AG08396 (cell line): ENCODE results near the gene CDH23.

Experiments
- DNase-seq: peaks from one replicate; pipeline ENCODE4 v3.0.0; 2012; ENCODE audit warnings: low spot score, mixed read lengths

The CDH23 gene

DNA sequence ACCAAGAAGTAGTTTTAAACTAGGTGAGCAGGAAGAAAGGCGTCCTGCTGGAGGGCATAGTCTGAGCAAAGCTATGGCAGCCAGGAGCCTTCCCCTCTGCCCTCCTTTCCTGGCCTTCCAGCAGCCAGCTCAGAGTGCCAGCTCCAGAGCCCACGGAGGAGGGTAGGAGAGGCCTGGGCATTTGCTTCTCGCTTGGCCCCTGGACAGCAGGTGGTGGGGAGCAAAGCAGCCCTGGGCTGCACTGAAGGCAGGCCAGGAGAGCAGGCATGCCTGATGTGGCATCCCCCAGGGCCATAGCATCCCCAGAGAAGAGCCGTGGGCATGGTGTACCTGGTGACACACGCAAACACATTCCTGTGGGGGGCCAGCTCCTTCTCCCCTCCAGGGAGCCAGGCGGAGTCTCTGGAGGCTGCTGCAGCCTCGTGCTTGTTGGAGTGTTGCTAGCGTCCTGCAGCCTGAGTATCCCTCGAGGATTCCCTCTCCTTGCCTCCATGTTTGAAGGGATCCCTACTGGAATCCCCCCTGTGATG, 43.9 kb downstream of the CDH23 start:
- no peak for DNase-seq

DNA sequence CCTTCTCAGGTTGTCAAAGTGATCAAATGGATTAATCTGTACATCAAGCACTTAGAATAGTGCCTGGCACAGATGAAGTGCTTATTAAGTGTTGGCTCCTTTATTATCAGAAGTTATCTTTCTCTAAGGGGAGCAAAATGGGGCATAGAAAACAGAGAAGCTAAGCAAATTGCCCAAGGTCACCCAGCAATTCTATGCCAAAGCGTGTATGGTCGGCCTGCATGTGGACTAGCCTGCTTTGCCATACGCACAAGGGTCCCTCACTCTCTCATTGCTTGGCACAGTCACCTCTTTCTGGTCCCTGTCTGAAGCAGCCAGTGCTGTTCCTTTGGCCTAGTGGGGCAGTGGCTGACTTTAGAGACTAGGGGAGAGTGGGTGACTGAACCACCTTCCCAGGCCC, 45.3 kb downstream of the CDH23 start:
- DNase-seq: no peak

DNA sequence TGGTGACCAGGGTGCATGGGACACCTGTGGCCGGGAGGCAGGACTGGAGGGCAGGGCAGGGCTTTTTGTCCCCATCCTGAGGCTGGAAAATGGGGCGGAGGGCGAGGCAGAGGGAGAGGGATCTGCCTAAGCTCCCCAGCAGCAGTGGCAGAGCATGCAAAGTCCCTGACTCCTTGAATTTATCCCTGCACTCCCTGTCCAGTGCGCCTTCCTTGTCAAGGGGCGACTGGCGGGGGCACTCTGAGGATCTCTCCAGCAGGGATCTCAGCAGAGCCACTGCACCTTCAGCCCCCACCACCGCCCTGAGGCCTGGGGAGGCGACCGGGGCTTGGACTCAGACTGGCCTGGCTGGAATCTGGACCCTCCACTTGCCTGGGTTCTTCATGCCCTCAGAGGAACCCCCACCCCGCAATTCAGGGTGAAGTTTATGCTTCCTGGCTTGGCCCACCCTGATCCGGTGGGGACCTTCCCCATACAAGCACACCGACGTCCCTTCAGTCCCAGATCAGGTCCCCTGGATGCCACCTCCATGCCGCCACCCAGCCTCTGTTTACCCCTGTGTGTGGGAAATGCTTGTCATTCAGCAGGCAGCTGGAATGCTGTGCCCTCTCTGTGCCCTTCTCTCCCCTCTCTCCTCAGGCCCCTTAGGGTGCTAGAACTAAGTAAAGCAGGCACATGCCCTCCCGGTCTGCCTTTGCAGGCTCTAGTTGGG, 46.3 kb downstream of the CDH23 start:
- no peak for DNase-seq

DNA sequence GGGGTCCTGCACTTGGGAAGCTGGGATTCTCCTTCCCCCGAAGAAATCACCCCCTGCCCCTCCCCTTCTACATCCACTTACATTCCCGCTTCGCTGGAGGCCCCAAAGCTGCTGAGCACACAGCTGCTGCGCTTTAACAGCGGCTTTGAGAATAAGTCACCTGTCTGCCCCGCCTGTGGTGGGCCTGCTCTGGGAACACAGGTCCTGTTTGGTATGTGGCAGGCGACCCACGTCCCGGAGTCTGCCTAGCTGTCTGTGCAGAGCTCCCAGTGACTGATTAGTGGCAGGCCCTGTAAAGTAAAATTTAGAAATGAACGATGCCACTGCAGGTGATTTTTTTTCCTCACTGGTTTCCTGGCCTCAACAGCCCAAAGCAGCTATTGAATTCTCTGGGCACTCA, 47.0 kb downstream of the CDH23 start:
- DNase-seq: no peak

DNA sequence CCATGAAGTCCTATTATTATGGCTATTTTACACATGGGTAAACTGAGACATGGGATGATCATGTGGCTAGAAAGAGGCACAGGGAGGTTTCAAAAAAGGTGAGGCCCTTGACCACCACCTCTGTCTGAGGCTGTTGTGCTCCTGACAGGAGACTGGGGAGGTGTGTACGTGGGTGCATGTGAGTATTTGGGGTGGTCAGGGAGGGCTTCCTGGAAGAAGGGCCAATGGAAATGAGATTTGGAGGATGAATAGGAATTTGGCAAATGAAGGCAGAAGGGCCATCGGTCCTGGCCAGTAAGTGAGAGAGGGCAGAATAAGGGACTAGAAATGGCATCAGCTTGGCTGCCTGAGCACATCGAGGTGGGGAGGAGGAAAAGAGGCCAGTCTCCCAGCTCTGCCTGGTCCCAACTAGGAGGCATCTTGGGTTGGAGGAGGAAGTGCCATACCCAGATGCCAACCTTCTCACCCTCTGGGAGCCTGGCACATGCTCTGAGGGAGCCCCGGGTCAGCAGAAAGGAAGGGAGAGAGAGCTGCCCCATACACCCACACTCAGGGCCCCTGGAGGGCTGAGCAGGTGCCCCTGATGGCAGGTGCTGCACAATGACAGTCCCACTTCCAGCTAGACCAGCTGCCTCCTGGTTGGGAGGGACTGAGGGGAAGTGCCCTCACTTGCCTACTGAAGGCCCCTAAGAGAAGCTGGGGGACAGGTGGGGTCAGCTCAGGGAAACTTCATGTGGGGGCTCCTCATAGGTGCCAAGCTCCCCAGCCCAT, 47.7 kb downstream of the CDH23 start:
- DNase-seq: no peak

DNA sequence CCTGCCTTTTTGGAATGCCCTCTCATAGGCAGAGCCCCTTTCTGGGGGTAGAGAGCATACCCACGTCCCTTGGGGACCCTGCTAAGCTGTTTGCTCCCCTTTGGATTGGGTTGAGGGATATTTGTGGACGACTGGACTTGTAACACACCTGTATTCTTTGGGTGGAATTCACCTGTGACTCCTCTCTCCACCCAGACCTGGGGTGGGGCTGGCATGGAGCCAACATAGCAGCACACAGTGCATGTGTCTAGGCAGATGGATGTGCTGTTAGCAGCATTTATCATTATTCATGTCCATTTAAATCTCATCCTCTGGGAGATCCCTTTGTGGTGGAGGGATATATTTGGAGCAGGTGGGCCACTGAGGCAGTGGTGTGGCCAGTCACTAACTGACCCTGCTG, 51.0 kb downstream of the CDH23 start:
- no peak for DNase-seq

DNA sequence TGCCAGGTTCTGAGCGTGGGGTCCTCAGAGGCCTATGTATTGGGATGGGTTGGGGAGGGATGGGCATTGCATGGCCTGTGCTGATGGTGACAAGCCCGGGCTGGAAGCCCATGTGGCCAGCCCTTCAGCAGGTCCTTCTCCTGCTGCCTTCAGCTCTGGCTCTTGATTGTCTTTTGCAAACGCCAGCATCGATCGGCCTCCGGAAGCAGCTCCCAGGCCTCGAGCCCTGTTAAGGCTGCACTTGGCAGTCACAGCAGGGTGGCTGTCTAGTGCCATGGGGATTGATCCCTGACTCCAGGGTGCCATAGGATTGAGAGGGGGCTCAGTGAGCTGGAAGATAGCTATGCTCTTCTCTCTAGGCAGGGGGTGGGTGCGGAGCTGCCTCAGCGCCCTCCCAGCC, 51.4 kb downstream of the CDH23 start:
- no peak for DNase-seq

DNA sequence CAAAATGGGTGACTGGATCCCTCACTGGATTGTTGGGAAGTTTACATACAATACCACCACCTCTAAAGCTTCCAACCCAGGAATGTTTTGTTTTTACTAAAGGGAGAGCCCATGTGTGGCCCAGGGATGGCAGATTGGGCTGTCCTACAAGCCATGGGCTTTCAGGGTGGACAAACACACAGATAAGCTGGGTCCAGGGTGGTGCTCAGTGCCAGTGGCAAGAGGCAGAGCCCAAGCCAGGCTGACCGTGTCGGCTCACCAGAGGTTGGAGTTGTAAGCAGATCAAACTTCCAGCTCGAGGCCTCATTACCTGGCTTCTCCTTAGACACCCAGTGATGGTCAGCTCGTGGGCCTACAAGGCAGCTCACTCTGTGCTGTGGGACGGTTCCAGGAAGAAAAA, 52.3 kb downstream of the CDH23 start:
- no peak for DNase-seq

DNA sequence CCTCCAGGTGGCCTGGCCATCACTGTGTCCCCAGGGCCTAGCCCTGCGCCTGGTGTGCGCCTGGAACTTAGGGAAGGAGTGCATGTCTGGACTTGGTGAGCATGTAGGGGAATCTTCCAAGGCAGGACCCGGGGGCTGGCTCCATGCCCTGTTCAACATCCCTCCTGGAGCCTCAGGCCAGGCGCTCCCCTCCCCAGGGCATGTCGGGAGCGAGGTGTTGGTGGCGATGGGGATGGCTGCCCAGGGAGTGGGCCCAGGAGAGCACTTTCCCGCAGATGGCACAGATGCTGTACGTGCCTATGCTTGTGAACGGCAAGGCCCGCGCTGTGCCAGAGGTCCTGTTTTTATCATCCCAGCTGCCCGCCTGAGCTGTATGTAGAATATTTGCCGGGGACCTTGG, 55.0 kb downstream of the CDH23 start:
- no peak for DNase-seq

DNA sequence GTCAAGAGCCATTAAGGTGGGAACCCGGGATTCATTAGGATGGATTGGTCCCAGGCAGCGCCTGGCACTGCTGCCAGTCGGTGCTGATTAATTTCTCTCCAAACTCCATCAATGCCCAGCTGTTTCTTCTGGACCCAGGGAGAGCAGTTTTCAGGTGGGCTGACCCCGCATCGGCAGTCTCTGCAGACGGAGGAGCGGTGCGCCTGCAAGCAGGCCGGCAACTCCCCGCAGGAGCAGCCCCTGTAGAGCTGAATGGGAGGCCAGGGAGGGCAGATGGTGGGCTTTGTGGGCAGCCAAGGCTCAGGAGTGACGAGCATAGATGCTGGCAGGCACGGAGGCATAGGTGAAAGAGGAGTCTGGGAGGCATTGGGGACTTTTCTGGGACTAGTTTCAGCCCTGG, 56.5 kb downstream of the CDH23 start:
- no peak for DNase-seq

DNA sequence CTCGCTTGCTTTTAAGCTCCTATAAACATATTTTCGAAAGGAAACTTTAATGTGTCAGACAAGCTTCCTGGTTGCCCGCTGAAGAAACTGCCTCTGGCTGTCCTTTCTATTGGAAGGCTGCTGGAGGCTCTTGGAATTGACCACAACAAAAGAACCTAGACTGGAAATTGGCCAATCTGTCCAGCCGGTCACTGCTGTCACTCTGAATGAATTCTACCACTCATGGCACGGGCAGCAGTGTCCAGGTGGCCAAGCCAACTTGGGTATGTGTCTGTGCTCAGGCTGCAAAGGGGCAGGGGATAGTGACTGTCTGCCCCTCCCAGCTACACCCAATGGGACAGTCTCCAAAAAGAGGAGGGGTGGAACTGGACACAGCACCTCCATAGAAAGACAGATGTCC, 57.6 kb downstream of the CDH23 start:
- DNase-seq: no peak

DNA sequence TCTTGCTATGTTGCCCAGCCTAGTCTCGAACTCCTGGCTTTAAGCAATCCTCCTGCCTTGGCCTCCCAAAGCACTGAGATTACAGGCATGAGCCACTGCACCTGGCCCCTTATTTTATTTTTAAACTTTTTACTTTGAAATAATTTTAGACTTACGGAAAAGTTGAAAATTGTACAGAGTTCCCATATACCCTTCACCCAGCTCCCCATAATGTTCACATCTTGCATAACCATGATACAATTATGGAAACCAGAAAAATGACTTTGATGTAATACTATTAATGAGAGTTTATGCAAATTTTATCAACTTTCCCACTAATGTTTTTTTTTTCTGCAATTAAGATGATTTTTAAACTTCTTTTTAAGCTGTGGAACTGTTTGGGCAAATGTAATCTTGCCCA, 58.3 kb downstream of the CDH23 start:
- DNase-seq: no peak

DNA sequence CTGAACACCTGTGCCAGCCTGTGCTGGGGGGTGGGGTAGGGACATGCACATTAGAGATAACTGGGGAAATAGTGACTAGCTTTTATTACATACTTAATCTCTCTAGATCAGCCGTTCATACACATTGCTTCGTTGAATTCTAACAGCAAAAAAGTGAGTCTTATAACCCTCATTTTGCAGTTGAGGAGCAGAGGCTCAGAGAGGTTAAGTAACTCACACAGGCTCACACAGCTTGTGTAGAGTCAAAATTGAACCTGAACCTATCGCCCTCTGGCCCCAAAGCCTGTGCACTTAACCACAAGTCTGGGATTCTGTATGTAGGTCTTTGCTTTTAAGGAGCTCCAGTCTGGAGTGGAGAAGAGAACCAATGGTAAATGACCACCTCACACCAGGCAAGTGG, 59.9 kb downstream of the CDH23 start:
- DNase-seq: no peak

DNA sequence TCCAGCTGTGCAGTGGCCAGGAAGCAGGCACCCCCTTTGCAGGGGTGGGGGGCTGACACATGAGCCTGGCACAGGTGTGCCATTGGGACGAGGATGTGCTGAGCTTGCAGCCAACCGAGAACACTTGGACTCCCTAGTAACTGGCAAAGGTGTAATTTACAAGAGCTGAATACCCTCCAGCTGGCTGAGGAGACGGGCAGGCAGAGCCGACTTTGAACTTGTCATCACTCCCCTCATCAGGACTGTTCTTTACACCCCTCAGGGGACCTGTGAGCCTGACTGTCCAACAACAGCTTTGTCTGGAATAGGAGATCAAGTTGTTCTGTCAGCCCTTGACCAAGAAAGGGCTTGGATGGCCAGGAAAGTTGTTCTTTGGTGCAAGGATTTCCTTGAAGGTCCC, 61.2 kb downstream of the CDH23 start:
- DNase-seq: no peak

DNA sequence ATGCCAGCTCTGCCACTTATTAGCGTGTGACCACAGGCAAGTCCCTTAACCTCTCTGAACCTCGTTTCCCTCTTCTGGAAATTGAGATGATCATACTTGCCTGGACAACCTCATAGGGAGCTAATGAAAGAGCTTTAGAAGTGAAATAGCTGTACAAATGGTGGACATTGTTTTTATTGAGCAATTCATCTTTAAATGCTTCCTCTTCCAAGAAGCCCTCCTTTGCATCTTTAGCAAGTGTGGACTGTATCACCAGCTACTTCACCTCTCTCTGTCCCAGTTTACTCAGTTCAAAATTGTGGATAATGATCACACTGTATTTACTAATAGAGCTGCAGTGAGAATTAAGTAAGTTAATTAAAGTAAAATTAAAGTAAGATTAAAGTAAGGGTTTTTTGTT, 61.7 kb downstream of the CDH23 start:
- no peak for DNase-seq

DNA sequence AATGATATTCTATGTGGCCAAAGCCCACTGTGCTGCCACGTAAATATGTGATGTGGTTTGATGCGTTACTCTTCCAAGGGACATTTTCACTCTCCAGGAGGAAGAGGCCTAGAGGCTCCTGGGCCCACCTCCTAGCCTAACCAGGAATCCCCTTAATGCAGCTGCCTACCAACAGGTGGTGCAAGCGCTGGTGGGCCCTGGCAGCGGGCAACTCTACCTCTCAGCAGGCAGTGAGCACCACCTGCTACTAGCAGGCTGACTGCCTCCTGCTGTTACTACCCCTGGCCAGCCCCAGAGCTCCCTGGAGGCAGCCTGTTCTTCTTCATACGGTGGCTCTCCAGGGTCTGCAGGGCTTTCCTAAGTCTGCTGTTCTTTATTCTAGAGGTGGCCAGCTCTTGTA, 62.8 kb downstream of the CDH23 start:
- no peak for DNase-seq

DNA sequence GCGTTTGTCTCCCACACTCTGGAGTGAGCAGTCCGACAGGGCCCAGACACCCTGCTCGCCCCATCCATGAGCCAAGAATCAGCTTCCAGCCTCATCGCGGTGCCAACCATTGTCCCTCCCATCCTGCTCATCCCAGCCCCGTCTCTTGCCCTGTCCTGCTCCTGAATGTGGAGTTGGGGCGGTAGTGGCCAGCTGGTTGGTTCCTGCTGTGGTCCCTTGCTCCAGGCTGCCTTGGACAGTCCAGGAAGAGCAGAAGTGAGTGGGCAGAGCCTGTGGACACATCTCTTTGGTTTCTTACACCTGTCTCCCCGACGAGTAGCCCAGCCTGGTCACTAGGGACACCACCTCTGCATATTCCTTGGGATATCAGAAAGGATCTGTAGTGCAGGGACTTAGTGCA, 63.9 kb downstream of the CDH23 start:
- DNase-seq: no peak

DNA sequence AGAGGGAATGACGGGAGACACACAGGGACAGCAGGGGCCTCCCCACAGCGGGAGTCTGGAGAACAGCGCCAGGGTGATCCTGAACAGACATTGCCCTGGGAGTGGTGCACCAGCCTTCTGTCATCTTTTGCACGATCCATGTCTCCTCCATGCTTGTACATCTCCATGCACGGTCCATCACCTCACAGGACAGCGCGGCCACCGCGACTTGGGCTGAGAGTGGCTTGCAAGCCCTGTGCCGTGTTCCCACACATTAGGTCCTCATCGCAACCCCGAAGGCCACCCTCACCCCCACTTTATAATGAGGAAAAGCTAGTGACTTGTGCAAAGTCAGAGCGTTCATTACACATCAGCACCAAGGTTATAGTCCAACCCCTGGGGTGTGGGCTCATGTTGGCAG, 64.7 kb downstream of the CDH23 start:
- no peak for DNase-seq

DNA sequence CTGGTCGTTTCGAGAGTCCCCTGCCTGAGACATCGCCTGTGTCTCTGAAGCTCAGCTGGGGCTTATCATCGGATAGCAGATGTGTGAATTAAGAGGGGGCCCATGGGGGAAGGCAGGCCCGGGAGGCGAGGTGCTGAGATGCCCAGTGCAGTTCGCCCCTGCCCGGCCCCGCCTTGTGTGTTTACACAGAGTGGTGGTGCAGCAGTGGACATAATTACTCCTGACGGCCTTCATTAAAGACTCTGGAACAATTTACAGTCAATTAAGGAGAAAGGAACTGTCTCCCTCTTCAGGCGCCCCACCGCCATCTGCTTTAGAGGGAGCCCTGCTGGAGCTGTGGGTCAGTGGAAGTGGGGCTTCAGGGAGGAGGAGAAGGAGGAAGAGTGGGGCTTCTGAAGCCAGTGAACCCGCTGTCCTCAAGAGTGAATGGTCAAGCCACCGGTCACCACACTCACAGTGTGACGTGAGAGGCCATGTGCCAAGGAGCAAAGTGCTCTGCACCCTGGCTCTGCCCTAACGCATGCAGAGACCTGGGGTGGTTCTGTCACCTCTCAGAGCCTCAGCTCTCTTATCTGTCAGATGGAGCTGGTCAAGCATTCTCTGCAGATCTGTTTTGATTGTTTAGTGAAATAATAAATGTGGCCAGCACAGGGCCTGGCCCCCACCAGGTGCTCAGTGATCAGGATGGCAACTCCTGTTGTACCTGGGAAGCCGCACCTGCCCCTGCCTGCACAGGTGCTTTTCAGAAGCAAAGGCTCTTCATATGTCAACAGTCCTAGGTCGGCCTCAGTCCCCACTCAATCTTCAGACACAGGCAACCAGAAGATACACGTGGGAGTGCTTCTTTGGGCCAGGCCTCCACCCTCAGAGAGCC, 65.6 kb downstream of the CDH23 start:
- no peak for DNase-seq

DNA sequence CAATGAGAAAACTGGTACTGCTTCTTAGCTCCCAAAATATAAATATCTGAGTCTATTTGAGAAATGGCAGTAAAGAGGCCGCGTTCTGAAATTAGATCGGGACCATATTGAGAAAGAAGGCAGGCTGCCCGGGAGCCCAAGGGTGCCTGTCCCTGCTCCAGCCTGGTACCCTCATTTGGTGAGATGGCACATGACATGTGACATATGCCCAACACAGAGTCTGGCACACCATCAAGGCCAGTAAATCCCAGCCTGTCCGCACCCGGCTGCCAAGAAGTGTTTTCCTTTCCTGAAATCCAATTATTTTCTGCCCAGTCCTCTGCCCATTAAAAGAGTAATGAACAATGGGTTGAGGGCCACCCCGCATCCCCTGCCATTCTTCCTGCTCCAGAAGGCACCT, 66.4 kb downstream of the CDH23 start:
- DNase-seq: no peak

DNA sequence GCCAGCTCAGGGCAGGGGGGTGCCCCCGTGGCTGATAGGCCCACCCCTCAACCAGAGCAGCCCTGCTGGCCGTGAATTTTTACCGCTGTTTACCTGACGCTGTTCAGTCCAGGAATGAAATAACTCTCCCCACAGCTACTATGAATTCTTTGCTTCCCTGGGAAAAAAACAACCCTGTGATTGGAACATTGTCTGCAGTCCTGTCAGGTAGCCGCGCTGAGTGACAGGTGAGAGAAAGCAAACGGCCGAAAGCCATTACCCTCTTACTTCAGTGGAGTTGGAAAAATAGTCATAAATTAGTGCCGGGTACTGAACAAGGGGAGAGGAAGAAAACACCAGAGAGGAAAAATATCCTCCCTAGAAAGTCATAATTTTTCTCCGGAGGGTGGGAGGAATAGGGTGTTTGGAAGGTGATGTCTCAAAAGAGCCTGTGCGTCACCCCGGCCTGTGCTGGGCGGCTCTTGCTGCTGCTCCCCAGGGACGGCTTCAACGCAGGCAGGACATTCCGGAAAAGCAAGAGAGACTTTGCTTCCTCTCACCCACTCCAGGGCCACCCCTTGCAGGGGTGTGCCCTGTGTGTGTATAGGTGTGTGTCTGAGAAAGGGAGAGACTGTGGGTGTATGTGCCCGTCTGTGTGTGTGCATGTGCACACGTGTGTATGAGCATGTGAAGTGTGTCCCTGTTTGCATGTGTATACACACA, 69.0 kb downstream of the CDH23 start:
- no peak for DNase-seq

DNA sequence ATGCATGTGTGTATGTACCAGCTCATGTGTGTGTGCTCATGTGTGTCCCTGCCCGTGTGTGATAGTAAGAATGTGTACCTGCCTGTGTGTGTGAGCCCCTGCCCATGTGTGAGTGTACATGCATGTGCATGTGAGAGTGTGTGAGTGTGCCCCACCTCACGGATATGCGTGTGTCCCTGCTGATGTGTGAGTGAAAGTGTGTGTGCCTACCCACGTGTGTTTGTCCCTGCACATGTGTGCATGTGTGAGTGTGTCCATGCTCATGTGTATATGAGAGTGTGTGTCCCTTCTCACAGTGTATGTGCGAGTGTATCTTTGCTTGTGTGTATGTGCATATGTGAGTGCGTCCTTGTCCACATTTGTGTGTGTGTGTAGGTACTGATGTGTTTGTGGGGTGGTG, 69.6 kb downstream of the CDH23 start:
- no peak for DNase-seq
